GM18870 (cell line): ENCODE measurements around the gene GON7.
"Not testable (repeated sequence)": the region's sequence is repeated elsewhere in the genome, so short reads cannot be mapped to it uniquely, and the experiment has no call there.

Source experiments
- ATAC-seq: cut with Tn5 transposase; IDR thresholded peaks from one replicate; pipeline ENCODE4 v1.9.1; 2021; ENCODE audit warnings: moderate library complexity; ENCODE audit not compliant: unreplicated experiment

Gene GON7

DNA sequence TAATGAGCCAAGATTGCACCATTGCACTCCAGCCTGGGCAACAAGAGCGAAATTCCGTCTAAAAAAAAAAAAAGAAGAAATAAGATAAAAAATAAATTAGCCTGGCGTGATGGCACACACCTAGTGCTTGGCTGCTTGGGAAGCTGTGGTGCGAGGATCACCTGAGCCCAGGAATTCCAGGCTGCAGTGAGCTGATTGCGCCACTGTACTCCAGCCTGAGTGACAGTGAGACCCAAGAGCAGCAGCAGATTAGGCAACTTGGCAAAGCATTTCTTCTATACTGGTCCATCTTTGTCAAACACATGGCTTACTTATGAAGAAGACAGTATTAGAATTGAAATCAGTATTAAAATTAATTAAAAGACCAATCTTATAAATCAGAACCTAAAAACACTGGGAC, 6.3 kb downstream of the GON7 start:
- ATAC-seq: no peak

DNA sequence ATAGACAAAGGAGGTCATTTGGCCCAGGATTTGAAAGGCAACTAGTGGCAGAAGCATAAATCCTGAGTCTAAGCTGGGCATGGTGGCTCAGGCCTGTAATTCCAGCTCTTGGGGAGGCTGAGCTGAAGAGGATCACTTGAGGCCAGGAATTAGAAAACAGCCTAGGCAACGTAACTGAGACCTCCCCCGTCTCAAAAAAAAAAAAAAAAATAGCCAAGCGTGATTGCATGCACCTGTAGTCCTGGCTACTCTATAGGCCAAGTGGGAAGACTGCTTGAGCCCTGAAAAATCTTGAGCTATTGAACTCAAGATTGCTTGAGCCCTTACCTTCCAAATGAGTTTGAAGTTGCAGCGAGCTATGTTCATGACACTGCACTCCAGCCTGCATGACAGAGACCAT, 7.8 kb downstream of the GON7 start:
- ATAC-seq: no peak

DNA sequence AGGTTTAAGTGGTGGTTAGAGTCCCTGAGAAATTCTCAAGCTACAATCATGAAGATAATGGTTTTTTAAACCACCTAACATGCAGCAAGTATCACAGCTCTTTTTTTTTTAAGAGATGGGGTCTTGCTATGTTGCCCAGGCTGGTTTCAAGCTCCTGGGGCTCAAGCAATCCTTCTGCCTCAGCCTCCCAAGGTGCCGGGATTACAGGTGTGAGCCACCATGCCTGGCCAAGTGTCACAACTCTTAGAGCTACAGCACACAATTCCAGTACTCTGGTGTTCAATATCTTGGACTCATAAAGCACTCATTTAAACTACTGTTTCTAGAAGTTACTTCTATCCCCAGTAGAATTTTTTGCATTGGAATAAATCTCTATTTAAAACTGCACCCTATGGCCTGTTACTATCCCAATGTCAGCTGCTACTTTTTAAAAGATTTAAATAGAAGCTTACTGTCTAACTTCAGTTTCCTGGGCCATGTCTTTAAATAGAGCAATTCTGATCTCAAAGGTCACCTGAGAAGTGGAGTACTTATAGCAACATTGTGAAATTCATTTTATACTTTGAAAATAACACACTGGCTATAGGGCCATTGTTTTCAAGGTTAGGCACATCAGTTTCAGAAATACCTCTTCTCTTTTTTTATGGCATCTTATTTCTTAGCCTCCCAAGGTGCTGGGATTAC, 11.4 kb downstream of the GON7 start:
- no peak for ATAC-seq

DNA sequence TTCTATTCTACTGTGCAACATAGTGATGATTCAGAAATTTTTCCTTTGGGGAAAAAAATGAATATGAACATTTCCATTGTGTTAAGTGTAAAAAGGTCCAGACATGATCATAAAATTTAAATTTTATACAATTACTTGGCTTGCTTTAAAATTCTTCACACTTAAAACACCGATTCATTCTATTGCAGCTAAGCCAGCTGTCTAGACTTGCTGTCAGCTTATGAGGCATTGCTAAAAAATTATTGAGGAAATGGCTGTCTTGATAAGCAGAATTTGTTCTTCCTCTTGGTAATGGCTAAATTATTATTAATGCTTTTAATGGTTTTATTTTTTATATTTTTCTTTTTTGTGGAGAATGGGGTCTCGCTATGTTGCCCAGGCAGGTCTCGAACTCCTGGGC, 19.9 kb downstream of the GON7 start:
- no peak for ATAC-seq

DNA sequence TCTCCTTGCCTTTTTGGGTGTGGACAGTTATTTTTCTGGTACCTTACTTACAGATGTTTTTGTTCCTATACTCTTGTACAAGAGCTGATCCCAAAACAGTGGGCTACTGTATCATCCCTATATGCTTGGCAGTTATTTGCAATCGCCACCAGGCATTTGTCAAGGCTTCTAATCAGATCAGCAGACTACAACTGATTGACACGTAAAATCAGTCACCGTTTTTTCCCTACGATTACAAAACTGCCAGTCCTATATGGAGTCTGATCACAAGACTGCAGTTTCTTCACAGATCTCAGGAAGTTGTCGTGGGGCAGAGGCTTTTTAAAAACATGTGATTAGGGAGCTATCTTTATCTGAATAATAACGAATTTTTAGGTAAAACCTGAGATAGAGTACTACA, 20.4 kb downstream of the GON7 start:
- ATAC-seq: no peak

DNA sequence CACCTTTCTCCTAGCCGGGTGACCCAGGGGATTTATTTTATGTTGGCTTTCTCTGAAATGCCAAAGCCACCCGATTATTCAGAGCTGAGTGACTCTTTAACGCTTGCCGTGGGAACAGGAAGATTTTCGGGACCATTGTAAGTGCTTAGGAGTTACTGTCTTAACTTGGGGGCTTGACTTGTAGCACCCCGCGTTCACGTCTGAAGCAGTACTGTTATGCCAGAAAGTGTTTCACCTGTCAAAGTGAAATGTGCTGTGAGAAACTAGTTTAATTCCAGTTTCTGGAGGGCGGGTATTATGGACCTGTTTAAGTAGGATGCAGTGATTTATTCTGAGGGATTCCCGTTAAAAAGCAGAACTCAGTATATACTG, 21.5 kb downstream of the GON7 start:
- peak; percentile 2 for ATAC-seq

DNA sequence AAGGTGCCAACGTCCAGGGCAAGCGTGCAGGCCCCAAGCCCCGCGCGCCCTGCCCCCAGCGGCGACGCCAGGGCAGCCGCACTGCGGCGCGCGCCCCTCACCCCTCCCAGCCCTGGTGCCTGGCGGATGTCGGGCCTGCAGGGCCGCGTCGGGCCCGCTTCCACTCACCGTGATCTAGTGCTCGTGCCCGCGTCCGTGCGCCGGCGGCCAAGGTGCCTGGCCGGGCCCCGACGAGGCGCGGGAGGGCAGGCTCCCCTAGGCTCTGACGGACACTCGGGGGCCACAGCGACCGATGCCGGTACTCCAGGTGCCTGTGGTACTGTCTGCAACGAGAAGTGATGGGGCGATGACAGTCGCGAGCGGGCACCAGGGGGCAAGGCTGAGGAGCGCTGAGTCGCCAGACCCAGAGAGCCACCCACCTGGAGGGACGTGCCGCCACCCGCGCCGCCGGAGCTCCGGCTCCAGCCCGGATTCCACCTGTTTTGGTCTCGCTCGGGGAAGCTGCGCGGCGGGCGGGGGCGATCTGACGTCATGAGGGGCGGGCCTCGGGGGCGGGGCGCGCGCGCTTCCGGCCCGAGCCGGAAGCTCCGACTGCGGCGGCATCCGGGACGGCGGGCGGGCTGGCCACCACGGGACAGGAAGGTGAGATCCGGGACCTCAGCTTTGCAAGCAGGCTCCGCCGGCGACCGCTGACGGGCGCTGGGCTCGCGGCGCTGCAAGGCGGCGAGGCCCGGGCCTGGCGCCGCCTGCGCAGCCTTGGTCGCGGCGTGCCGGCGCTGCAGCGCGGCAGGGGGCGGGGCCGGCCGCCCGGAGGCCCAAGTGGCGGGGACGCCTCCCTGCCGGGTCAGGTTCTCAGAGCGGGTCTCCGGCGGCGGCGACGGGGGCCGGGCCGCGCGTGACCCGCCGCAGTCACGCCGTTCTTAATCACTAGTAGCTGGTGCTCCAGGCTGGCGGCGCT, 22.2 kb downstream of the GON7 start, which contains the start of the genes LYSET and MOAP1:
Gene LYSET (plus strand): TSS at position 927 of the 958 bp plus-strand sequence. CDS start 89 bp downstream, outside the sequence.
Gene MOAP1 (minus strand): TSS at position 507 of the 958 bp plus-strand sequence. CDS start 655 bp downstream, outside the sequence.
- peak; percentile 63 for ATAC-seq

DNA sequence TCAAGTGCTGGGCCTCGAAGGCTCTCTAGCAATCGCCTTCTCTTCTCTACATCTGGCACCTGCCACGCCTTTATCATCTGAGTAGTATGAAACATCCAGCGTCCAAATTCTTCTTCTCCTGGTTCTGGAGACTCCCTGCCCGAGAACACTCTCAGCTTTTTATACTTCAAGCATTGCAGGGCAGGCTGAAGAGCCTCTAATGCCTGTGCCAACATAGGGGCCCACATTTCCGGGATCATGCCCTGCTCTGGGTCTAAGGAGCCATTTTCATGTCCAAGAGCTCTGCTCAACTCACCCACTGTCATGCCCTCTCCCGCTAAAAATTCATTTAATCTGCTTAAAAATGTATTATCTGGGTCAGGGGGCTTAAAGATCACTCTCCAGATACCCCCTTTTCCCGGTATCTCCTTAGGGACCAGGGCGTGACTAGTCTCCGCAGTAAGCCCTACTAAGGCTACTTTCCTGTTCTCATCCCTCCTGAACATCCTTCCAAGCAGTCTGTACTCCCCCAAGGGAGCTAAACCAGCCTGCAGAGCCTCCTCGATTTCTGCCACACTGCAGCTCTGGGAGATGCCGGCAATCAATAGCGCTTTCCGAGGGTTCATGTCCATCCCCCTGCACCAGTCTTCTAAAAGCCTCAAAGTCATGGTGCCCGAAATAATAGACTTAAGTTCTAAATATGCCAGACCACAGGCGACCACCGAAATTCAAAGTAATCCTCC, 23.1 kb downstream of the GON7 start:
- no peak for ATAC-seq

DNA sequence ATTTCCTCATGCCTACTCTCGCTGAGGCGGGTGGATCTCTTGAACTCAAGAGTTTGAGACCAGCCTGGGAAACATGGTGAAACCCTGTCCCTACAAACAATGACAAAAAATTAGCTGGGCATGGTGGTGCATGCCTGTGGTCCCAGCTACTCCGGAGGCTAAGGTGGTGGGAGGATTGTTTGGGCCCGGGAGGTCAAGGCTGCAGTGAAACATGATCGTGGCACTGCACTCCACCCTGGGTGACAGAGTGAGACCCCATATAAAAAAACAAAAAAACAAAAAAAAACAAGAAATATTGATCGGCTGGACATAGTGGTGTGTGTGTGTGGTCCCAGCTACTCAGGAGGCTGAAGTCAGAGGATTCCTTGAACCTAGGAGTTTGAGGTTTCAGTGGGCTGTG, 31.4 kb downstream of the GON7 start:
- no peak for ATAC-seq

DNA sequence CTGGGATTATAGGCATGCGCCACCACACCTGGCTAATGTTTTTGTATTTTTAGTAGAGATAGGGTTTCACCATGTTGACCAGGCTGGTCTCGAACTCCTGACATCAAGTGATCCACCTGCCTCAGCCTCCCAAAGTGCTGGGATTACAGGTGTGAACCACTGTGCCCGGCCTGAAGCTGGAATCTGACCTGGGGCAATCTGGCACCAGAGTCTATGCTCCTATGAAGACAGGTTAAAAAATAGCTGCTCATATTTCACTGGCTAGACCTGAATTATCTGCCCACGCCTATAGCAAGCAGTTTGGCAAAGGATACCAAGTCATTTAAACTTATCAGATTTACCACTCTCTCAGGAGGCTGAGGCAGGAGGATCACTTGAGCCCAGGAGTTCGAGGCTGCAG, 32.1 kb downstream of the GON7 start:
- not testable (repeated sequence) for ATAC-seq

DNA sequence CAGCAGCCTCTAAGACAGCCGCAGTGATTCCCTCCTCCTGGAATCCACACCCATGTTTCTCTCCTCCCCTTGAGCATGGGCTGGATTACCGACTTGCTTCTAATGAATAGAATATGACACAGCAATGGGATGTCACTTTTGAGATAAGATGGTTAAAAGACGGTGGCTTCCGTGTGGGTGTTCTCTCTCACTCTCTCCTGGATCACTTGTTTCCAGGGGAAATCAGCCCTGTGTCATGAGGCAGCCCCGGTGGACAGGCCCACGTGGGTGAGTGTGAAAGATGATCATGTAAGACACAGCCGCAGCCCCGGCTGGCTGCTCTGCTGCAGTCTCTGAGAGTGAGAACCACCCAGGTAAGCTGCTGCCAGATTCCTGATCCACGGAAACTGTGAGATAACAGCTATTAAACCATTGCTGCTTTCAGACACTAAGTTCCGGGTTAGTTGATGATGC, 32.9 kb downstream of the GON7 start:
- ATAC-seq: no peak

DNA sequence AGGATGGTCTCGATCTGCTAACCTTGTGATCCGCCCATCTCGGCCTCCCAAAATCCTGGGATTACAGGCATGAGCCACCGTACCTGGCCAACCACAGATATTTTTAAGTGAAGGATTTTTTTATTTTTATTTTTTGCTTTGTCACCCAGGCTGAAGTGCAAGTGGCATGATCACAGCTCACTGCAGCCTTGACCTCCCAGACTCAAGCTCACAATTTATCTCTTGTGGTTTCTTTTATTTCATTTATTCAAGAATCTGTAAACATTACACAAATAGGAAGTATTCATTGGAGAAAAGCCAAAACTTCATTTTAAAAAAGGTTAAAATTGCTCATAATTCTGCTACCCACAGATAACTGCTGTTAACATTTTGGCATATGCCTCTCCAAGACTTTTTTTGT, 35.5 kb downstream of the GON7 start:
- ATAC-seq: no peak

DNA sequence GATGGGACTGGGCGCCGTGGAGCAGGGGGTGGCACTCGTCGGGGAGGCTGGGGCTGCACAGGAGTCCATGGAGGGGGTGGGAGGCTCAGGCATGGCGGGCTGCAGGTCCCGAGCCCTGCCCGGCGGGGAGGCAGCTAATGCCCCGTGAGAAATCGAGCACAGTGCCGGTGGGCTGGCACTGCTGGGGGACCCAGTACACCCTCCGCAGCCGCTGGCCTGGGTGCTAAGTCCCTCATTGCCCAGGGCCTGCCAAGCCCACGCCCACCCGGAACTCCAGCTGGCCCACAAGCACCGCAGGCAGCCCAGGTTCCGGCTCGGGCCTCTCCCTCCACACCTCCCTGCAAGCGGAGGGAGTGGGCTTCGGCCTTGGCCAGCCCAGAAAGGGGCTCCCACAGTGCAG, 36.7 kb downstream of the GON7 start:
- ATAC-seq: not testable (repeated sequence)

DNA sequence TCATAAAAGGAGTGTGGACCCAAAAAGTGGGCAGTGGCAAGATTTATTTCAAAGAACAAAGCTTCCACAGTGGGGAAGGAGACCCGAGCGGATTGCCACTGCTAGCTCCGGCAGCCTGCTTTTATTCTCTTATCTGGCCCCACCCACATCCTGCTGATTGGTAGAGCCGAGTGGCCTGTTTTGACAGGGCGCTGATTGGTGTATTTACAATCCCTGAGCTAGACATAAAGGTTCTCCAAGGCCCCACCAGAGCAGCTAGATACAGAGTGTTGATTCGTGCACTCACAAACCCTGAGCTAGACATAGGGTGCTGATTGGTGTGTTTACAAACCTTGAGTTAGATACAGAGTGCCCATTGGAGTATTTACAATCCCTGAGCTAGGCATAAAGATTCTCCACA, 37.2 kb downstream of the GON7 start:
- not testable (repeated sequence) for ATAC-seq

DNA sequence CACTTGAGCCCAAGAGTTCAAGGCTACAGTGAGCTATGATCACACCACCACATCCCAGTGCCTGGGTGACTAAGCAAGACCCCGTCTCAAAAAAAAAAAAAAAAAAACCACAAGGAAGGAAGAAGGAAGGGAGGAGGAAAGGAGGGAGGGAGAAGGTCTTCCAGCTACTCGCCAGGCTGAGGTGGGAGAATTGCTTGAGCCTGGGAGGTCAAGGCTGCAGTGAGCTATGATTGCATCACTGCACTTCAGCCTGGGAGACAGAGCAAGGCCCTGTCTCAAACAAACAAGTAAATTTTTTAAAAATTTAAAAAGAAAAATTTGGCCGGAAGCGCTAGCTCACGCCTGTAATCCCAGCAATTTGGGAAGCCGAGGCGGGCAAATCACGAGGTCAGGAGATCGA, 38.3 kb downstream of the GON7 start:
- ATAC-seq: not testable (repeated sequence)

DNA sequence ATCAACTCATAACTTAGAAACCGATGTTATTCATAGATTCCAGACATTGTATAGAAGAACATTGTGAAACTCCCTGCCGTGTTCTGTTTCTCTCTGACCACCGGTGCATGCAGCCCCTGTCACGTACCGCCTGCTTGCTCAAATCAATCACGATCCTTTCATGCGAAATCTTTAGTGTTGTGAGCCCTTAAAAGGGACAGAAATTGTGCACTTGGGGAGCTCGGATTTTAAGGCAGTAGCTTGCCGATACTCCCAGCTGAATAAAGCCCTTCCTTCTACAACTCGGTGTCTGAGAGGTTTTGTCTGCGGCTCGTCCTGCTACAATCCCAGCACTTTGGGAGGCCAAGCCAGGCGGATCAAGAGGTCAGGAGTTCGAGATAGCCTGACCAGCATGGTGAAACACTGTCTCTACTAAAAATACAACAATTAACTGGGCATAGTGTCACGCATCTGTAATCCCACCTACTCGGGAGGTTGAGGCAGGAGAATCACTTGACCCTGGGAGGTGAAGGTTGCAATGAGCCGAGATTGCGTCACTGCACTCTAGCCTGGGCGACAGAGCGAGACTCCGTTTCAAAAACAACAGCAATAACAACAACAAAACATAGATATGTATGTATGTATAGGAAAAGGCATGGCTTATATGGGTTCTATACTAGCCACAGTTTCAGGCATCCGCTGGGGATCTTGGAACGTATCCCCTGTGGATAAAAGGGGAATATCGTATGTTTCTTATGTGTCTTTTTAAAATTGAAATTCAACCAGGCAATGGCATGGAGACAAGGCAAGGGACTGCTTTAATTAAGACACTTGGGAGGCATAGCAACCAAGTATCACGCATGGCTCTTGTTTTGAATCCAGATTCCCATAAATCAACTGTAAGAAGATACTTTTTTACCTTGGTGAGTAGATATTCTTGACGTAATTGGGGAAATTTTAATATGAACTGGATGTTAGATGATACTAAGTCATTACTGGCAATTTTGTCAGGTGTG, 41.3 kb downstream of the GON7 start:
- ATAC-seq: not testable (repeated sequence)

DNA sequence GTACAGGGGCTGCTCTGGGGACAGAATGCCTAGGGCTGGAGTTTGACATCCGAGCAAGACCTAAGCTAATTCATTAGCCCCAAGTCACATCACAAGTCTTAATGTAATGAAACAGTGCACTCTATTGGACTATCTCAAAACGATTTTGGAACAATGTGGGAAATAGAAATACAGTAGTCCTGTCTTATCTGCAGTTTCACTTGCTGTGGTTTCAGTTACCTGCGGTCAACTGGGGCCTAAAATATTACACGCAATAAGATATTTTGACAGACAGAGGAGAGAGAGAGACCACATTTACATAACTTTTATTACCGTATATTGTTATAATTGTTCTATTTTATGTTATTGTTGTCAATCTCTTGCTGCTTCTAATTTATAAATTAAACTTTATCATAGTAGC, 43.3 kb downstream of the GON7 start:
- ATAC-seq: no peak

DNA sequence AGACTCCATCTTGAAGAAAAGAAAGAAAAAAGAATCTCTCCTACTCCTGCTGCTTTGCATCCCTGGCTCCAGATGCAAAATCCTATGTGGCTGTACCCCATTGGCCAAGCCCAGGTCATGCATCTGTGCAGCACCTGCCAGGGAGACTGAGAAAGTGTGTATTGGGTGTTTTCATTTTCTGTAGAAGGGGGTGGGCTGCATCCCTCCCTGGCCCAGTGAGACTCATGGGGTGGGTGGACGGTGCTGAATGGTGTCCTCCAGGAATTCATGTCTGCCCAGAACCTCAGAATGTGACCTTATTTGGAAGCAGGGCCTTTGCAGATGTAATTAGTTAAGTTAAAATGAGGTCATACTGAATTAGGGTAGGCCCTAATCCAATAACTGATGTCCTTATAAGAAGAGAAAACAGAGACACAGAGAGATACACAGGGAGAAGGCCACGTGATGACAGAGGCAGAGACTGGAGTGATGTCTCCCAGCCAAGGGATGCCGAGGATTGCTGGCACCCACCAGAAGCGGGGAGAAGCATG, 45.4 kb downstream of the GON7 start:
- no peak for ATAC-seq

DNA sequence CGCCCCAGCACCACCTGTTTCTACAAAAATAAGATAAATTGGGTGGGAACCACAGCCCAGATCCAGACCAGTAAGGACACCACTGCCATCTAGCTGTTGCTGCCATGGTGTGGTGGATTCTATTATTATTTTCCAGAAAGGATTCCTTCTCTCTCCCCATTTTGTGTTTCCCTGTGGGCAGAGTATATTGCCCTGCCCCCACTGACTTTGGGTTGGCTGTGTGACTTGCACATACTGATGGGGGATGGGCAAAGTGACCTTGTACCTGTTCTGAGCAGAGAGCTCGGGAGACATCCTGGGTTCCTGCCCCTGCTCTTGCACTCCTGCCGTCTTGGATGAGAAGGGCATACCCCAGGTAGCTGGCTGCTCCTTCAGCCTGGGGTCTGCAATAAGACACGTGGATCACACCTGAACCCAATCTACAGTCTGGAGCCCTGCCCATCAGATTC, 46.5 kb downstream of the GON7 start:
- ATAC-seq: no peak
